Measurements from ENCODE around the gene SRSF7. TPM values are rescaled to one million over a fixed set of nuclear protein-coding genes. Genes with fewer than 3 reads are reported as not detected.
A peak's percentile ranks its signal among the peaks of the same experiment; 100 is the strongest.
"Not testable (repeated sequence)": the region's sequence is repeated elsewhere in the genome, so short reads cannot be mapped to it uniquely, and the experiment has no call there.

Gene SRSF7
- total and polyA plus RNA-seq, 12 donors, result 39.8 to 248 (median 106) TPM

GRCh38 chr2:38765149-38765548, 14.0 kb upstream of the SRSF7 start:
- Histone ChIP-seq H3K27me3 (no peaks in the 10 kb centered on the region), H3K4me1 (replicated peaks in 1 of 2) (no peaks in the 10 kb centered on the region), H3K36me3 (replicated peaks in 1 of 2) (no peaks in the 10 kb centered on the region), H3K27ac (no peak overlapping the region), H3K9me3 (replicated peaks in 1 of 3) (no peaks in the 10 kb centered on the region), H3K4me3 (no peak overlapping the region)
- no peak for DNase-seq
- no peak for TF ChIP-seq POLR2A (IDR thresholded peaks at IDR 0.05)
- TF ChIP-seq, protein P1, sequence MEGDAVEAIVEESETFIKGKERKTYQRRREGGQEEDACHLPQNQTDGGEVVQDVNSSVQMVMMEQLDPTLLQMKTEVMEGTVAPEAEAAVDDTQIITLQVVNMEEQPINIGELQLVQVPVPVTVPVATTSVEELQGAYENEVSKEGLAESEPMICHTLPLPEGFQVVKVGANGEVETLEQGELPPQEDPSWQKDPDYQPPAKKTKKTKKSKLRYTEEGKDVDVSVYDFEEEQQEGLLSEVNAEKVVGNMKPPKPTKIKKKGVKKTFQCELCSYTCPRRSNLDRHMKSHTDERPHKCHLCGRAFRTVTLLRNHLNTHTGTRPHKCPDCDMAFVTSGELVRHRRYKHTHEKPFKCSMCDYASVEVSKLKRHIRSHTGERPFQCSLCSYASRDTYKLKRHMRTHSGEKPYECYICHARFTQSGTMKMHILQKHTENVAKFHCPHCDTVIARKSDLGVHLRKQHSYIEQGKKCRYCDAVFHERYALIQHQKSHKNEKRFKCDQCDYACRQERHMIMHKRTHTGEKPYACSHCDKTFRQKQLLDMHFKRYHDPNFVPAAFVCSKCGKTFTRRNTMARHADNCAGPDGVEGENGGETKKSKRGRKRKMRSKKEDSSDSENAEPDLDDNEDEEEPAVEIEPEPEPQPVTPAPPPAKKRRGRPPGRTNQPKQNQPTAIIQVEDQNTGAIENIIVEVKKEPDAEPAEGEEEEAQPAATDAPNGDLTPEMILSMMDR (IDR thresholded peaks at IDR 0.05), result no peak
- intact Hi-C loops (cut with DNase I), result no loop called here
- WGBS, 4 donors, result 55 to 66% (median 62%) methylated on average over 4 of the region's 4 CpGs

GRCh38 chr2:38763728-38764127, 12.6 kb upstream of the SRSF7 start:
- no peaks in the 10 kb centered on the region for H3K4me1 ChIP-seq (replicated peaks in 1 of 2)
- 90 to 93% (median 93%) methylated on average over 4 of the region's 4 CpGs for WGBS, 4 donors
- DNase-seq, result no peak
- no peaks in the 10 kb centered on the region for H3K9me3 ChIP-seq (replicated peaks in 1 of 3)
- TF ChIP-seq, protein P1 (IDR thresholded peaks at IDR 0.05), result no peak
- TF ChIP-seq POLR2A (IDR thresholded peaks at IDR 0.05), result no peak
- intact Hi-C loops (cut with DNase I), result no loop called here
- H3K4me3 ChIP-seq, result no peak overlapping the region
- no peak overlapping the region for H3K27ac ChIP-seq
- no peaks in the 10 kb centered on the region for H3K27me3 ChIP-seq
- H3K36me3 ChIP-seq (replicated peaks in 1 of 2), result no peaks in the 10 kb centered on the region

DNA sequence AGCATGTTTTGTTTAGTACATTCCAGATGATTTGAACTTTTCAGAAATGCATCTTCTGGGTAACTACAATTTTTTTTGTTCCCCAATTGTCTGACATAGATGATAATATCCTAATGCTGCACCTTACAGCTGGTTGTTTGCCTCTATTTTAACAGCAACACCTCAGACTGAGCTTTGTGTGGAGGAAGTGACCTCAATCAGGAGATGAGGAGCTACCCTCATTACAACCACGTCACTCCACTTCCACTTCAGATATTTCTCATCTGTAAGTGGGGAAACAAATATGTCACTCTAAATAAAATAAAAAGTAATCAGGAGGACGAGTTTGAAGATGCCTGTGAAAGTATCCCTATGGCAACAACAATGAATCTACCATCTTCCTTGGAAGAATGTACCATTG, 12.1 kb upstream of the SRSF7 start:
- no peaks in the 10 kb centered on the region for H3K27me3 ChIP-seq
- H3K36me3 ChIP-seq (replicated peaks in 1 of 2), result no peaks in the 10 kb centered on the region
- no peak overlapping the region for H3K4me3 ChIP-seq
- TF ChIP-seq POLR2A (IDR thresholded peaks at IDR 0.05), result no peak
- TF ChIP-seq, protein P1 (IDR thresholded peaks at IDR 0.05), result no peak
- WGBS, 4 donors, result 68 to 74% (median 72%) methylated on average over 2 of the region's 2 CpGs
- no peaks in the 10 kb centered on the region for H3K4me1 ChIP-seq (replicated peaks in 1 of 2)
- H3K9me3 ChIP-seq (replicated peaks in 1 of 3), result no peaks in the 10 kb centered on the region
- DNase-seq, result no peak
- intact Hi-C loops (cut with DNase I), result no loop called here
- no peak overlapping the region for H3K27ac ChIP-seq

- H3K36me3 ChIP-seq (replicated peaks in 1 of 2); H3K27ac ChIP-seq; DNase-seq; H3K4me1 ChIP-seq (replicated peaks in 1 of 2); H3K9me3 ChIP-seq (replicated peaks in 1 of 3); H3K27me3 ChIP-seq; H3K4me3 ChIP-seq; intact Hi-C loops (cut with DNase I): not testable (repeated sequence)
- WGBS, 4 donors, result 84 to 100% (median 95%) methylated on average over 3 to 19 of the region's 31 CpGs
These were observed 4.7 kb upstream of the SRSF7 start for GRCh38 chr2:38755891-38756290.

- intact Hi-C loops (cut with DNase I), result no loop called here
- Histone ChIP-seq H3K4me3 (peak overlapping the region in 1 of 4 donors; percentile 38), H3K36me3 (replicated peaks in 1 of 2) (peaks cover 0 to 4% of the 10 kb centered on the region in 2 donors), H3K4me1 (replicated peaks in 1 of 2) (peaks cover 6 to 14% of the 10 kb centered on the region in 2 donors), H3K27me3 (no peaks in the 10 kb centered on the region), H3K9me3 (replicated peaks in 1 of 3) (no peaks in the 10 kb centered on the region), H3K27ac (no peak overlapping the region)
- no peak for DNase-seq
- TF ChIP-seq, protein P1 (IDR thresholded peaks at IDR 0.05), result no peak
- no peak for TF ChIP-seq POLR2A (IDR thresholded peaks at IDR 0.05)
- 41 to 51% (median 46%) methylated on average over 3 of the region's 3 CpGs for WGBS, 4 donors
These were observed 3.3 kb upstream of the SRSF7 start for GRCh38 chr2:38754506-38754905.
